Neural crest cell (in vitro differentiated cells): ENCODE results near the gene DYRK4. TPM values are rescaled to one million over a fixed set of nuclear protein-coding genes. Genes with fewer than 3 reads are reported as not detected.

Experiments used
- DNase-seq: peaks from one replicate; pipeline ENCODE4 v3.0.0; 2021; ENCODE audit warnings: low read depth, mixed read lengths, low spot score
- H3K27ac Mint-ChIP-seq: one replicate; pipeline ENCODE4 v1.8.0; 2021; ENCODE audit warnings: mild to moderate bottlenecking, mixed read lengths; ENCODE audit not compliant: unreplicated experiment
- H3K27me3 Mint-ChIP-seq: 2 replicates; pipeline ENCODE4 v1.8.0; 2021; ENCODE audit warnings: low read depth, mild to moderate bottlenecking, mixed read lengths
- H3K36me3 Mint-ChIP-seq: 2 replicates; pipeline ENCODE4 v1.8.0; 2021; ENCODE audit warnings: low read depth, mild to moderate bottlenecking, mixed read lengths
- H3K4me1 Mint-ChIP-seq: 2 replicates; pipeline ENCODE4 v1.8.0; 2021; ENCODE audit warnings: mixed read lengths
- H3K4me3 Mint-ChIP-seq: one replicate; pipeline ENCODE4 v1.8.0; 2021; ENCODE audit warnings: mild to moderate bottlenecking, mixed read lengths
- H3K9me3 Mint-ChIP-seq: 2 replicates; pipeline ENCODE4 v1.8.0; 2021; ENCODE audit warnings: mixed read lengths
- total RNA-seq: library from RNA; stranded (reverse); gene quantifications from 2 replicates; pipeline ENCODE4 v1.2.1, GENCODE V29; 2021
- TF ChIP-seq, protein P1 (sequence below): fragments of 200-600 bp; sonication (generic); conservative IDR thresholded peaks from 2 replicates; pipeline ENCODE4 v1.5.0; 2021; ENCODE audit warnings: antibody characterized with exemption, mild to moderate bottlenecking

The DYRK4 gene
- total RNA-seq, 1 donor from 2014 or later, result 44.9 TPM

DNA sequence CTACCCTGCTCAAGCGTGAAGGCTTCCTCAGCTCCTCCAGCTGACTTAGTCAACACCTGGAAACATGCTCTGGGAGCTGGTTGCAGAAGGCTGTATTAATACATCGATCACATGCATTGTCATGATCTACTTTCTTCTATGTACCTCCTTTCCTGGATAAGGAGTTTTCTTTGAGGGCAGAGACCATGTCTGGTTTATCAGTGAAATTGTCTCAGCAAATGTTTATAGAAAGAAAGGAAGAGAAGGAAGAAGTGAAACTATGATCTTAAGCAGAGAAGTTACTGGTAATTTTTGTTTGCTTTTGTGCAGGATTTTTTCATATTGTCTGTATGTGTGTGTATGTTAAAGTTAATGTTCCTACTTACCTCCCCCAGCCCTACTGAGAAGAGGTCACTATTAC, 4.5 kb downstream of the DYRK4 start:
- Mint-ChIP-seq H3K9me3 (no peaks in the 10 kb centered on the region), H3K4me1 (peaks cover 11% of the 10 kb centered on the region), H3K4me3 (no peak overlapping the region), H3K27ac (no peak overlapping the region), H3K27me3 (no peaks in the 10 kb centered on the region), H3K36me3 (no peaks in the 10 kb centered on the region)
- no peak for DNase-seq
- TF ChIP-seq, protein P1, sequence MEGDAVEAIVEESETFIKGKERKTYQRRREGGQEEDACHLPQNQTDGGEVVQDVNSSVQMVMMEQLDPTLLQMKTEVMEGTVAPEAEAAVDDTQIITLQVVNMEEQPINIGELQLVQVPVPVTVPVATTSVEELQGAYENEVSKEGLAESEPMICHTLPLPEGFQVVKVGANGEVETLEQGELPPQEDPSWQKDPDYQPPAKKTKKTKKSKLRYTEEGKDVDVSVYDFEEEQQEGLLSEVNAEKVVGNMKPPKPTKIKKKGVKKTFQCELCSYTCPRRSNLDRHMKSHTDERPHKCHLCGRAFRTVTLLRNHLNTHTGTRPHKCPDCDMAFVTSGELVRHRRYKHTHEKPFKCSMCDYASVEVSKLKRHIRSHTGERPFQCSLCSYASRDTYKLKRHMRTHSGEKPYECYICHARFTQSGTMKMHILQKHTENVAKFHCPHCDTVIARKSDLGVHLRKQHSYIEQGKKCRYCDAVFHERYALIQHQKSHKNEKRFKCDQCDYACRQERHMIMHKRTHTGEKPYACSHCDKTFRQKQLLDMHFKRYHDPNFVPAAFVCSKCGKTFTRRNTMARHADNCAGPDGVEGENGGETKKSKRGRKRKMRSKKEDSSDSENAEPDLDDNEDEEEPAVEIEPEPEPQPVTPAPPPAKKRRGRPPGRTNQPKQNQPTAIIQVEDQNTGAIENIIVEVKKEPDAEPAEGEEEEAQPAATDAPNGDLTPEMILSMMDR, result no peak

- Mint-ChIP-seq H3K27ac (no peak overlapping the region), H3K27me3 (no peaks in the 10 kb centered on the region), H3K4me1 (peaks cover 4% of the 10 kb centered on the region), H3K4me3 (no peak overlapping the region), H3K36me3 (no peaks in the 10 kb centered on the region), H3K9me3 (no peaks in the 10 kb centered on the region)
- TF ChIP-seq, protein P1, result no peak
- DNase-seq, result no peak
These were observed 5.3 kb downstream of the DYRK4 start for GRCh38 chr12:4567073-4567881.

- no peaks in the 10 kb centered on the region for H3K9me3 Mint-ChIP-seq
- no peaks in the 10 kb centered on the region for H3K36me3 Mint-ChIP-seq
- TF ChIP-seq, protein P1, result no peak
- H3K27me3 Mint-ChIP-seq, result no peaks in the 10 kb centered on the region
- DNase-seq, result no peak
- no peak overlapping the region for H3K4me3 Mint-ChIP-seq
- H3K4me1 Mint-ChIP-seq, result no peaks in the 10 kb centered on the region
- no peak overlapping the region for H3K27ac Mint-ChIP-seq
These were observed 7.3 kb downstream of the DYRK4 start for GRCh38 chr12:4569261-4569660.

GRCh38 chr12:4572680-4573079, 10.7 kb downstream of the DYRK4 start:
- Mint-ChIP-seq H3K27ac (no peak overlapping the region), H3K36me3 (no peaks in the 10 kb centered on the region), H3K9me3 (no peaks in the 10 kb centered on the region), H3K4me3 (no peak overlapping the region), H3K4me1 (no peaks in the 10 kb centered on the region), H3K27me3 (no peaks in the 10 kb centered on the region)
- TF ChIP-seq, protein P1, result no peak
- DNase-seq, result no peak

GRCh38 chr12:4579305-4580102, 17.5 kb downstream of the DYRK4 start:
- TF ChIP-seq, protein P1, result peak; percentile 22
- H3K4me1 Mint-ChIP-seq, result peaks cover 22% of the 10 kb centered on the region
- no peaks in the 10 kb centered on the region for H3K36me3 Mint-ChIP-seq
- H3K27ac Mint-ChIP-seq, result no peak overlapping the region
- H3K9me3 Mint-ChIP-seq, result no peaks in the 10 kb centered on the region
- no peak for DNase-seq
- no peak overlapping the region for H3K4me3 Mint-ChIP-seq
- H3K27me3 Mint-ChIP-seq, result no peaks in the 10 kb centered on the region
